Stimulated activated naive CD4-positive, alpha-beta T cell treated with Interleukin-2 at 50 U/mL for 16 hours (primary cell): Measurements from ENCODE around the gene SLC39A11.

Experiments used
- DNase-seq: peaks from one replicate; lab custom pipeline; 2025; lab: John Stamatoyannopoulos, UW

SLC39A11 gene

DNA sequence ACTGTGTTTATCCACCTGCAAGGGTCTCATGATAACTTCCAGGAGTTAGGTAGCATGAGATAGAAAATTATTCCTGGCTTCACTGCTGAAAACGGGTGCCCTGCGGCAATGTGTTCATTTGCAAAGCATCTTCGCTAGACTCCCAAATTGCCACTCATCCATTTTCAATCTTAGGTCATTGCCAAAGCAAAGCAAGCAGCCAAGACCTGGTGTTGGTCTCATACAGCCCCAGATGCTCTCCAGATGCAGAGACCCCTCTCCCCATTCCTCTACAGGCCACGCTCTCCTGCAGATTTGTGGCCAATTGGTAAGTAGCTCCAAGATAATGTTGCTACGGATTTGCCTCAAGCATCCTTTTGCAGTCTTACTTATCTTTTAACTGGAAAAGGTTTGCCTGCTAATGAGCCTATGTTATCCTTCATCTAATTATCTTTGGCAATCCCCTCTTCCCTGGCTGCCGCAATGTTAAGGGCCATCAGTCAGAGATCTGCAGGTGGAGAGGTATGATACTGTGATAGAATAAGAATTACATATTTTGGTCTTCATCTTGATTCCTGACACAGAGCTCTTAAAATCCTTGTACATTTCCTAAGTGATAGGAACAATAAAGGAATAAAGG lies 222.0 kb downstream of the SLC39A11 start:
- no peak for DNase-seq

DNA sequence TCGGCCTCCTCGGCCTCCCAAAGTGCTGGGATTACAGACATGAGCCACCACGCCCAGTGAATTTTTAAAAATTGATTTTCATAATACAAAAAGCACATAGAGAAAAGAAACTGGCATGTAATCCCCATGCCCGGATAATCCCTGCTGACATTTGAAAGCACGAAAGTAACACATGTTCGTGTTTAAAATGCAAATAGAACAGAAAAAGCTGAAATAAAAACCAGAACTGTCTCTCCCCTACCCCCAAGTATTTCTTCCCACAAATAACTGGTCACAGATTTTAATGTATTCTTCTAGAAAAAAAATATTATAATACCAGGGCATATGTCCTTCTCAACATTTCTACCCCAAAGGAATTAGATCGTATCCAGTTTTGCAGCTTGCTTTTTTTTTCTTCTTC lies 222.9 kb downstream of the SLC39A11 start:
- no peak for DNase-seq

DNA sequence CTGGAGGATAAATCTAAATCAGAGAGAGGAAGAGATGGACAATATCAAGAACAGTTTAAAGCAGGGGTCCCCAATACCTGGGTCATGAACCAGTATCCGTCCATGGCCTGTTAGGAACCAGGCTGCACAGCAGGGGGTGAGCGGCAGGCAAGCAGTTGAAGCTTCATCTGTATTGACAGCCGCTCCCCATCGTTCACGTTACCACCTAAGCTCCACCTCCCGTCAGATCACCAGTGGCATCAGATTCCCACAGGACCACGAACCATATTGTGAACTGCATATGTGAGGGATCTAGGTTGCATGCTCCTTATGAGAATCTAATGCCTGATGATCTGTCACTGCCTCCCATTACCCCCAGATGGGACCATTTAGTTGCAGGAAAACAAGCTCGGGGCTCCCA lies 226.5 kb downstream of the SLC39A11 start:
- no peak for DNase-seq

DNA sequence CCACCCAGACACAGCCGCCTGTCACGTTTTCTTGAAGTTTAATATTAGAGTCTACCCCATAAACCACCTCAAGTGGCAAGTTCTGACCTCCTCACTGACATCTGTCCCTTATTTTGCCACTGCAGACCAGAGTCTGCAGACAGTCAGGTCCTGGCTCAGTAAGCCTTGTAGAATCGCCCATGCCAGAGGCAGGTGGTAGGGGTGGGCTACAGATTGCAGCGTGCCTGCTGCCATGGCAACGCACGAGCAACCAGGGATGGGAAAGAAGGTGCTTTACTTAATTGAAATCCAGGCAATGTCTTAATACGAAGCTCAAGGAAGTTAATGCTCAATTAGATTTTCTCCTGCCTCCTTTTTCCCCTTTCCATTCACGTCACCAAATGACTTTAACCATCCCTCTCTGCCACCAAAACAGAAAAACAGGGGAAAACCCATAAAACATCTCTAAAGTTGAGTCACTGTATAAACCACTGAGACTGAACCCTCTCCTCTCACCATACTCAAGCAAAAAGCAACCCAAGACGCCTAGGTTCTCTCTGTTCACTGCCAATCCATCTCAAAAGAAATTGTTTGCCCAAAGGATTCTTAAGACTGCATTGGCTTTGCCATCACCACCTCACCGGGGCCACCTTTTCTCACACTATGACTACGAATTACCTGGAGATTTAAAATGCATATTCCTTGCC lies 228.8 kb downstream of the SLC39A11 start:
- DNase-seq: no peak

DNA sequence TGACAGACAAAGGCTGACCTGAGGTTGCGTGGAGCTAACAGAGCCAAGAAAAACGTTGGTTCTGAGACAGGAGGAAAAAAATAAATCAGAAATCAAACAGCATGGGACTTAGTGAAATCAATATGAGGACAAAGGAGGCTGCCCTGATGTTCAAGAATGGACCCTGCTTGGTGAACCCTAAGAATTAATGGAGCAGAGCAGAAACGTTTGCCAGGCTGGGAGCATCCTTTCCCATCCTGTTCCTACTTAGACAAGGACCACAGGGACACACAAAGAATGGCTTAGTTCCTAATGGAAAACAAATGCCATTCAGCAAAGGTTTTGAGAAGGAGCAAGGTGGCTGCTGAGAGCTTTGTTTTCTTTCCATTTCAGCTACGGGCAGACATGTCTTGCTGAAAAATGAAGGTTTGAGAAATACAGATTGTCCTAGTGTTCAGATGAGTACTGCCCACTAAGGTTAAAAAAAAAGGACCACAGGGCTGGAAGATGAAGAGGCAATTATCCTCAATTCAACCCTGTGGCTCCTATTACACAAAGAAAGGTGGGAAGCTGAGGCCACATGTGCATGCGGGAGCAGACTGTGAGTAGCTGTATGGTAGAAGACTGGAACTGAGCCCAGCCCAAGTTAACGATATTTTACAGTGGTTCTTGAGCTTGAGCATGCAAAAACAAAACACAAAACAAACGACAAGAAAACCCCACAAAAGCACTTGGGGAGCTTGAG lies 230.1 kb downstream of the SLC39A11 start:
- no peak for DNase-seq

DNA sequence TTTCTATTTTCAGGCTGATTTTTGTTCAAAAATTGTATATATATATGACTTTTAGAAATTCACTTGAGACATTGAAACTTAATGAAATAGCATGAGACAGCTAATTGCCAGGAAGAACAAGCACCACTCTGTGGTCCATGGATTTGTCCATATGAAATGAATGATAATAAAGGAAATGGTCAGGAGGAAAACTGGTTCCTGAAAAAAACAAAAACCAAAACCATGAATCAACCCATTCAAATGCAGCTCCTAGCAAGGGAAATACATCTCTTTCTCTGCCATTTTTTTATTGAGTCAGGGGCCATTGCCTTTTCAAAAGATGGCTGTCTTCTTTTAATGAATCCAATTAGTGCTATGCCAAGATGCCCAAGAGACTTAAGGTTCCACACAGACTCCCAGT lies 230.7 kb downstream of the SLC39A11 start:
- DNase-seq: no peak

DNA sequence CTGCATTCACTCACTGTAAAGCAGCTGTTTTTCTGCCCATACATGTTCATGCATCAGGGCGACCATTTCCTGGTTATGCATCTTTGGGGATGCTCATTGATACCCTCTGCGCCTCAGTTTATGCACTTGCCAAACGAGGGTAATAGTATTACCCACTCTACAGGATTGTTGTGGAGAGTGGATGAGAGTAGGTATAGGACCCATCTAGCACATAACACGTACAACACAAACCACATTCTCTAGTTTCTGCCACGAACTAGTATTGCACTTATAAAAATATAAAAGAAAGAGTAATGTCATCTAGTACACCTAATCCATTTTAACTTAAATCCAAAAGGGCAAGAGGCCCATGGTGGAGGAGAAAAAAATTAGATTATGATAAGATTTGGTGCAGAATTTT lies 231.7 kb downstream of the SLC39A11 start:
- DNase-seq: no peak

DNA sequence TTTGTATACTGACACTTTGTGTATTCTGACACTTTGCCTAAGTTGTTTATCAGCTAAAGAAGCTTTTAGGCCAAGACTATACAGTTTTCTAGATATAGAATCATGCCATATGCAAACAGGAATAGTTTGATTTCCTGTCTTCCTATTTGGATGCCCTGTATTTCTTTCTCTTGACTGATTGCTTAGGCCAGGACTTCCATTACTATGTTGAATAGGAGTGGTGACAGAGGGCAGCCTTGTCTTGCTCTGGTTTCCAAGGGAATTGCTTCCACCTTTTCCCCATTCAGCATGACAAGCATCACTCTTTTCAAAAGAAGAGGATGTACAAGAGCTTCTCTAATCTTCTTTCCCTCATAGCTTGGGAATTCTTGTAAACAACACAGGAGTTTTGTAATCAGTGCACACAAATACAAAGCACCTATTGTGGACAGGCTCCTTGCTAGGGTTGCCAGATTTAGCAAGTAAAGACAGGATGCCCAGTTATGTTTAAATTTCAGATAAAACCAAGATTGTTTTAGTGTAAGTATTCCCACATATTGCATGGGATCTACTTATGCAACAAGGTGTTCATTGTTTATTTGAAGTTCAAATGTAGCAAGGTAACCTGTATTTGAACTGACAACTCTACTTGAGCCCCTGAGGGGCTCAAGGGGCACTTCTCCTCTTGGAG lies 233.5 kb downstream of the SLC39A11 start:
- DNase-seq: no peak

DNA sequence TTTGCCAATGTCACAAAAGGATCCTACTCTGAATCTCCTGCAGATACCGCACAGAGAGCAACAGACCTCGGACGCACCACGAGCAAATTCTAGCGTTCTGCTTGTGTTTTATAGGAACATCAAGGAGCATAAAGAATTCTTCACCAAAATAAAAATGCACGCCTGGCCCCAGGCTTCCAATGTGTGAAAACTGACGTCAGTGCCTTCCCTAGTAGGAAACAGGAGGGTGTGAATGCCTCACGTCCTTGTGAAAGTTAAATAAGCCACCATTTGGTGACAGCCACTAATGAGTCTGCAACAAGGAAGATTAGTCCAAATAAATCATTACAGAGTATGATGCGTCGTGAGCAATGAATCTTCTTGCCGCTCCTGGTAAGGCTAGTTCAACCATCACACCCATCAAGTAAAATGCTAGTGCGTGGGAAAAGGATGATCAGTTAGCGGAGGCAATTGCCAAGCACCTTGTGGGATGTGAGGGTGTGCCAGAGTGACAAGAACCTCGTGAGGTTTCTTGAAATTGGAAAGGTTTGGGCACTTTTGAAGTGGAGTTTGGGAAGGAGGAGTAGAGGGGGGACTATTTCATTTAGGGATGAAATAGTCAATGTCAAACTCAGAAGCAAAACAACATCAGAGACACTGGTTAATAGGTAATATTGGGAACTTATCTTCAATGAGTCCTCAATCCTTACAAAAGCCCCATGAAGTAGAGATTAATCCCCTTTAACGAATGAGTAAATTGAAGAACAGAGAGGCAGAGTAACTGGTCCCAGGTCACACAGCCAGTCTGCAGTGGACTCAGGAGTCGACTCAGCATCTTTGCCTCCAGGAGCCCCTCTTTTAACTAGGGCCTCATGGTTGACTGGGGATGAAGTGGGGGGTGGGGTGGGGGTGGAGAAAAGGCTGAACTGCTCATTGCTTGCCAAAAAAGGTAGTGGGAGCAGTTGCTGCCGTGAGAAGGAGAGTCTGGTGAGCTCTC lies 238.8 kb downstream of the SLC39A11 start:
- no peak for DNase-seq

DNA sequence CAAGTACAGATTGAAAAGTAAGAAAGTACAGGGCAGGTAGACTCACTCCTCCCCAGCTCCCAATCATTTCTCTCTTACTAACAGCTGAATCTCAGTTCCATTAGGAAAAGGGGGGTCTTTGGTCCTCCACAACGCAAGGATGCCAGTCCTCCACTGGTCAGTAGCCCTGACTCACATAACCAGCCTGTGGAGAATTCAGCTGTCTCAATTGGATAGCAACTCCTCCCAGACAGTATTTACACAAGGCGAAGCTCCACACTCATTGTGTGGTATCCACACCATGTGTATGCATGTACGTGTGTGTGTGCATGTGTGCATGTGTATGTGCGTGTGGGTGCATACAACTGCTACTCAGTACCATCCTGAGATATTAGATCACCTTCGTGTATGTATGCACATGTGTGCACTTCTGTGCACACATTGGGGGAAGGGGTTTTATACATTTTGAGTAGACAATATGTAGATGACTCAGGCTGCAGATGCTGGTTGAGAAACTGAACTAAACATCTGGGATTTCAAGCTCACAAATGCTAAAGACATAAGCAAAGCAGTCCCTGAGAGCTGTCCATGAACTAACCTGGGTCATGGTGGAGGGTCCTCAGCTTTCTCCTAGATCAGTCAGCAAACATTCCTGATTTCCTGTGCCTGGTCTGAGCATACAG lies 240.1 kb downstream of the SLC39A11 start:
- no peak for DNase-seq

DNA sequence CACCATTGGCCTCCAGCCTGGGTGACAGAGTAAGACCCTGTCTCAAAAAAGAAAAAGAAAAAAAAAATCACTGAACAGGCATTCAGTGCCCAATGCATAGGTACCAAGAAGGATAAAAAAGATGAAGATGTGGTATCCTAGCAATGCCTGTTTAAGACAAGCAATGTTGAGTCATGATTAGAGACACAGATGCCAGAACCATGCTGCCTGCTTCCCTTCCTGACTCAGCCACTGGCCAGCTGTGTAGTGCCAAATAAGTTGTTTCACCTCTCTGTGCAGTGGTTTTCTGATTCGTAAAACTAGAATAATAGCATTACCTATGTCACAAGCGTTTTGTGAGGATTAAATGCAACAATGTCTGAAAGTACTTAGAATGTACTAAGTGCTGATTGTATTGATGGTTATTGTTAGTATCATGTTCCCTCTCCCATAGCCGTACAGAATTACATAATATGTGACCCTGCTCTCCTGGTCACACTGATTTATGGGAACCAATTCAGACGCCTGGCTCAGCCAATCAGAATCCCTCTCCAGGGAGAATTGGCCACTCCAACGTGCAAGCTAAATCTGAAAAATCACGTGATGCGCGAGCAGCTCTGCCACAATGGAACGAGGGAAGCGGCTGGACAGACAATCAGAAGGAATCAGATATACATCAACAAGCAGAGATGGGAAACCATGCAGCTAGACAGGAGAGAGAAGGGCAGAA lies 241.9 kb downstream of the SLC39A11 start:
- no peak for DNase-seq

DNA sequence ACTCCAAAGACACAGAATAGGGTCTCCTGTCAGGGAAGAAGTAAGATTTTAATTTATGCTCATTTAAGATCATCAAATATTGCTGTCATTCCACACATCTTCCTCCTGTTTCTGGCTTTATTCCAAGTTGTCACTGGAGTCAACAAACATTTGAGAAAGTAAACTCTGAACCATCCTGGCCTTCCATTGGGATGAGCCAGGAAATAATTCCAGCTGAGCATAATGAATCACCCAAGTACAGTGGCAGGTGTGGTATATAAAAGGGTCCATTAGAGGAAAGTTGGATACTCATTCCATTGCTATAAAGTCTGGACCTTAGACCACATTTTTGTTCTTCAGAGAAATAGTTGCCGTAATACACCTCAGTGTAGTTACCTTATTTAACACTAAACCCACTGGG lies 246.1 kb downstream of the SLC39A11 start:
- no peak for DNase-seq

DNA sequence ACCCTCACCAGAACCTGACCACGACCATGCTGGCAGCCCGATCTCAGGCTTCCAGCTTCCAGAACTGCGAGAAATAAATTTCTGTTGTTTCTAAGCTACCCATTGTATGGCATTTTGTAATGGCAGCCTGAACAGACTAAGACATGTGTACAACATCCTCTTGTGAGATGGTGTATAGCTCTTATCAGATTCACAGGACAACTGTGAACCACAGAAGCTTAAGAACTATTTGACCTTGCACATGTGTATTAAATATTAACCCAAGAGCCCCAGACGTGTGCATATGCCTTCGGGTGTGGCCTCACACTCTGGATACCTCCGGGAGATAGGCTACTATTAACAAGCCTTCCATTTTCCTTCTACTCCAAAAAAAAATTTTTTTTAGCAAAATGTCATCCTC lies 248.9 kb downstream of the SLC39A11 start:
- no peak for DNase-seq

DNA sequence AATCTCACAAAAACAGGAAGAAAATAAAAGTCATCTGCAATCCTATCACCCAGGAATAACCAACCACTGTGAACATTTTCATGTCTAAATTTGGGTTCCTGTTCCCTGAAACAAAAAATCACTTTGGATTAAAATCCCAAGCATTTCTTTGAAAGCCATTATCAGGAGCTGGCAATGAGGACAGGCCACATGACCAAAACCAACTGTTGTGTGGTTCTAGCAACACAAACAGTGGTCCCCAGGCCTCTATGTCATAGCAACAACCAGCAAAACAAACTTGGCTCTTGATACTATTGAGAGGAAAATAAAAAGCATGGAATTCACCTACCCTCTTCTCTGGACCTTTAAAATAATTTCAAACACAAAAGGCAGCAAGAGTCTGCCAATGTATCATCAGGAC lies 252.5 kb downstream of the SLC39A11 start:
- DNase-seq: no peak

DNA sequence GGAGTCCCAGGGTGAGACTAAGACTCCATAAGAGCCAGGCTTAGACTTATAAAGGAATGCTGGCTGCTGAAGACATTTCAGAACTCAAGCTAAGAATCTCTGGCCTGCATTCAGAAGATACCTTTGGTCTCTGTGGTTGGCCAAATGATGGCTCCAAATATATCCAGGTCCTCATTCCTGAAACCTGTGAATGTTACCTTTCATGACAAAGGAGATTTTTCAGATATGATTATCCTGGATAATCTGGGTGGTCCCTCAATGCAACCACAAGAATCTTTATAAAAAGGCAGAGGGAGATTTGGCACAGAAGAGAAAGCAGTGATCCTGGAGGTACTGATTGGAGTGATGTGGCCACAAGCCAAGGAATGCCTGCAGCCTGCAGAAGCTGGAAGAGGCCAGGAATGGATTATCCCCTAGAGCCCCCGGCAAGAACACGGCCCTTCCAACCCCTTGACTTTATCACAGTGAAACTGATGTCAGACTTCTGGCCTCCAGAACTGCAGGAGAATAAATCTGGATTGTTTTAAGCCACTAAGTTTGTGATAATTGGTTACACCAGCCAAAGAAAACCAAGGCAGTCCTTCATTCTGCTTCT lies 253.3 kb downstream of the SLC39A11 start:
- DNase-seq: no peak

DNA sequence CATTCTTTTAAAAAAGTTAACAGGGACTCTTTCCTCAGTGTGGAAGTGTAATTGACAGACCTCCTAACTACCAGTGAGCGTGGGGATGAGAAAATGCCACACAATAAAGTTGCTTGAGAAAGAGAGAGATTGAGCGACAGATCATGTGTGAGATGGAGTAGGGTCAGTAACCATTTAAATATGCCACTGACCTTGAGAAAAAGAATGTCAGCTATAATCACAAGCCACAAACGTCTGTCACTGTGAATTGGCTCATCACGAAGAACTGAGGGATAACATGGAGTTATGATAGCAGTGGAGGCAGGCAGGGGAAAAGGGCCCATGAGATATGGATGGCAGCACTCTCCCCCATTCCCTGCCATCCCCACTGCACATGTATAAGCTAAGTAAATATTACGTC lies 253.9 kb downstream of the SLC39A11 start:
- DNase-seq: no peak

DNA sequence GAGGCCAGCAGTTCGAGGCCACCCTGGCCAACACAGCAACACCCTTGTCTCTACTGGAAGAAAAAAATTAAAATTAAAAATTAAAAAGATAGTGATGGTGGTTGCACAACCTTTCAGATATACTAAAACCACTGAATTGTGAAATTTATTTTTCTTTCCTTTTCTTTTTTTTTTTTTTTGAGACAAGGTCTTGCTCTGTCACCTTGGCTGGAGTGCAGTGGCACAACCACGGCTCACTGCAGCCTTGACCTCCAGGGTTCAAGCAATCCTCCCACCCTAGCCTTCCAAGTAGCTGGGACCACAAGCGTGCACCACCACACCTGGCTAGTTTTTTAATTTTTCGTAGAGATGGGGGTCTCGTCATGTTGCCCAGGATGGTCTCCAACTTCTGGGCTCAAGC lies 254.4 kb downstream of the SLC39A11 start:
- DNase-seq: no peak

DNA sequence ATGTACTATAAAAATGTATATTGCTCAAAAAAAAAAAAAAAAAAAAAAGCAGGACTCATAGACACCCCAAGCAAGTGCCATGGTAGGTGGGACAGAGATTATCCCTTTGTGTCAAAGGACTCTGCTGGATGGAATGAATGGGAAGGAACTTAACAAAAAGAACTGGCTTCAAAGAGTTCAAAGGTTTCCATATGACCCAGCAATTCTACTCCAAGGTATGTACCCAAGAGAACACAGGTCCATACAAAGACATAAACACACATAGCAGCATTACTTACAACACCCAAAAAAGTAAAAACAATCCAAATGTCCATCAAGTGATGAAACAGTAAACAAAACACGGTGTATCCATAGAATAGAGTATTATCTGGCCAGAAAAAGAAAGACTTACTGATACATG lies 255.2 kb downstream of the SLC39A11 start:
- no peak for DNase-seq

DNA sequence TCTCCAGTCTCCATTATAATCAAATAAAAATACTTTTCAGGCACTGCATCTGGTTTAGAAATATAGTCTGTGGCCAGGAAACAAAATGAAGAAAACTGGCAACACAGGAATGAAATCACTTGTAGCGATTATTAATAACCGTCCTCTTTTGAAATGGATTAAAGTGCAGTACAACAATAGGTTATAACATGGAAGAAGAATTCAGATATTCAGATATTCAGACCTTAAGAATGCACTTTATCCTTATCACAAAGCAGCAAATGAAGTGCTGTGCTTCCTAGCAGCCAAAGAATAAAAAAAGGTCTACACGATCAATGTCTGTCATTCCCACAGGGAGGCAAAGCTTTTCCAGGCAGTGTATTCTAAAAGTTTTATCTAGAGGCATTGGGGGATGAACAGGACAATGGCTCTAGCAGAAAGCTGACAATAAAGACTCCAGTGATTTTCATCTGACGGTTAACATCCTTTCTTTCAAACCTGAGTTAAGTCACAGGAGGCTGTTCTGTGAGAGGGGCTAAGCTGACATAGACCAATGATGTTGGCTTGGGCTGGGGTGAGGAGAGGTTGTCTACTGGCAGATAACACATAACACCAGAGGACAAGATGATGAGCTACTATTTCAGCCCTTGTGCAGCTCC lies 259.2 kb downstream of the SLC39A11 start:
- DNase-seq: no peak

DNA sequence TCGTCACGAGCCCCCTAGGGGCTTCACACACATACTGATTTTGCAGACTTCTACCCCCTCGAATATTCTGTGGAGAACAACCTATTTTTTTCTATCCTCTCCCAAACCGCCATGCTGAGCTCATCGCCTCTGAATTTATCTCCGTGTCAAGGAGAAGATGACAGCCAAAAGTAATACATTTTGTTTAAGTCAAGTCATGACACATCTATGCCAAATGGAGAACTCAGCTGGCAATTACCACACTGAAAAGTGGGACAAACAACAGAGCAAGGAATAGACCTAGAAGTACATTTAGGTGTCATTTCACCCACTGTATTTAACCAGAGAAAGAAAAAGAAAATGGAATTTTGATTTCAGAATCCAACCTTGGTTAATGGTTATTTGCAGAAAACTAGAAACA lies 260.2 kb downstream of the SLC39A11 start:
- no peak for DNase-seq
